ENCODE data around the gene UBA3.

The UBA3 gene

DNA sequence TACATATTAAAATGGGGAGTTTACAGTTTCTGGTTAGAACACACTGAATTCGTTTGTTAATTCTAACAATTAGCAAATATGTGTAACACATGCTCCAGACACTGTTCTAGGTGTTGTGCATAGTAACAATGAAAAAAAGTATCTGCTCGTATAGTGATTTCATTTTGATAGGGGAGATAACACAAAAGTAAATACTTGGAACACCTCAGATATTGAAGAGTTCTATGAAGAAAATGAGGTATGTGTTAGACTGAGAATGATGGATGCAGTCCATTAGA, 21.3 kb downstream of the UBA3 start:
- no peak for TF ChIP-seq EZH2 (IDR thresholded peaks at IDR 0.05; ENCODE audit: borderline replicate concordance, low read length)
- TF ChIP-seq, protein P1, sequence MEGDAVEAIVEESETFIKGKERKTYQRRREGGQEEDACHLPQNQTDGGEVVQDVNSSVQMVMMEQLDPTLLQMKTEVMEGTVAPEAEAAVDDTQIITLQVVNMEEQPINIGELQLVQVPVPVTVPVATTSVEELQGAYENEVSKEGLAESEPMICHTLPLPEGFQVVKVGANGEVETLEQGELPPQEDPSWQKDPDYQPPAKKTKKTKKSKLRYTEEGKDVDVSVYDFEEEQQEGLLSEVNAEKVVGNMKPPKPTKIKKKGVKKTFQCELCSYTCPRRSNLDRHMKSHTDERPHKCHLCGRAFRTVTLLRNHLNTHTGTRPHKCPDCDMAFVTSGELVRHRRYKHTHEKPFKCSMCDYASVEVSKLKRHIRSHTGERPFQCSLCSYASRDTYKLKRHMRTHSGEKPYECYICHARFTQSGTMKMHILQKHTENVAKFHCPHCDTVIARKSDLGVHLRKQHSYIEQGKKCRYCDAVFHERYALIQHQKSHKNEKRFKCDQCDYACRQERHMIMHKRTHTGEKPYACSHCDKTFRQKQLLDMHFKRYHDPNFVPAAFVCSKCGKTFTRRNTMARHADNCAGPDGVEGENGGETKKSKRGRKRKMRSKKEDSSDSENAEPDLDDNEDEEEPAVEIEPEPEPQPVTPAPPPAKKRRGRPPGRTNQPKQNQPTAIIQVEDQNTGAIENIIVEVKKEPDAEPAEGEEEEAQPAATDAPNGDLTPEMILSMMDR (IDR thresholded peaks at IDR 0.05; ENCODE audit: low read length) = no peak
- Histone ChIP-seq H3K9me3 (ENCODE audit: low read length) (no peaks in the 10 kb centered on the region), H3K4me1 (ENCODE audit: insufficient read depth, low read length, severe bottlenecking) (peaks cover 16% of the 10 kb centered on the region), H3K27ac (ENCODE audit: low read depth, low read length, poor library complexity, severe bottlenecking) (peak overlapping the region; percentile 74), H3F3A (ENCODE audit: insufficient read depth, low read length) (no peaks in the 10 kb centered on the region), H2AFZ (ENCODE audit: low read length) (no peak overlapping the region), H4K20me1 (ENCODE audit: insufficient read depth, low read length) (no peaks in the 10 kb centered on the region), H3K27me3 (ENCODE audit: insufficient read depth, low read length) (no peaks in the 10 kb centered on the region), H3K9me2 (ENCODE audit: low read depth, low read length) (no peaks in the 10 kb centered on the region; the same call in 1 of the 2 replicates), H3K9ac (ENCODE audit: low read length) (no peak overlapping the region; the same call in 1 of the 2 replicates), H3K4me2 (ENCODE audit: low read length) (peak overlapping the region; percentile 20; the same call in 1 of the 2 replicates), H3K79me2 (ENCODE audit: insufficient read depth, low read length) (no peaks in the 10 kb centered on the region), H3K36me3 (ENCODE audit: insufficient read depth, low read length) (peaks cover 96% of the 10 kb centered on the region), H3K4me3 (ENCODE audit: low read depth, low read length, poor library complexity, severe bottlenecking) (no peak overlapping the region)

DNA sequence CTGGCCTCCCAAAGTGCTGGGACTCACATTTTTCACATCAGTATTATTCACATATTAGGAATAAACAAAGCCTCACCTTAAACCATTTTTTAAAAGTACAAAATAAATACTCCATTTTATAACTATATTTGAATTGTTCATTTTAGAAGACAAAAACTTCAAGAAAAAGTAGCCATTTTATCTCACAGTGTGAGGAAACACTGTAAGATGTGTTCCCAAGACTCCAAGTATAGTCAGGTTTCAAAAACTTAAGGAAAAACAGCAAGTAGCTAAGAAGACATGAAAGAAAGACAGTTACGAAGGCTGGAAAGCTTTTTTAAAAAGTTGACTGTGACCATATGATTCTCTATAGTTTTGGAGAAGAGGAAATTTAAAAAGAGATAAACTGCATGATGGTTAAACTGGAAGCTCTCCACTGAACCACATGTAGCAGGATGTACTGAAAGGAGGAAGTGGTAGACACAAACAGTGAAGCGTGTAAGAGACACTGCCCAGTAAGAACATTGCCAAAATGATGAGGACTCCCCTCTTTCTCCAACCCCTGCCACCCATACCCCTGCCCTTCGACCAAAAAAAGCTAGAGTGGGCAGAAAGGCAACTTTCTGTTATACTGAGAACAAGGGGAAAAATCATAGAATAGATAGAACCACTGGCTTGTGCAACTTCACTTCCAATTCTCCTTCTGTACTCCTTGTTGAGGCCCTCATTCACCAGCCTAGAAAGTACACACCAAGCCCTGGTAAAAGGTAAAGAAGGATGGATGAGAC, 21.8 kb downstream of the UBA3 start:
- H3F3A ChIP-seq (ENCODE audit: insufficient read depth, low read length) = no peaks in the 10 kb centered on the region
- no peak overlapping the region for H3K4me3 ChIP-seq (ENCODE audit: low read depth, low read length, poor library complexity, severe bottlenecking)
- no peaks in the 10 kb centered on the region for H4K20me1 ChIP-seq (ENCODE audit: insufficient read depth, low read length)
- no peaks in the 10 kb centered on the region; the same call in 1 of the 2 replicates for H3K9me2 ChIP-seq (ENCODE audit: low read depth, low read length)
- H3K79me2 ChIP-seq (ENCODE audit: insufficient read depth, low read length) = no peaks in the 10 kb centered on the region
- H3K4me1 ChIP-seq (ENCODE audit: insufficient read depth, low read length, severe bottlenecking) = peaks cover 16% of the 10 kb centered on the region
- peak overlapping the region; percentile 20; the same call in 1 of the 2 replicates for H3K4me2 ChIP-seq (ENCODE audit: low read length)
- no peaks in the 10 kb centered on the region for H3K27me3 ChIP-seq (ENCODE audit: insufficient read depth, low read length)
- no peak overlapping the region for H2AFZ ChIP-seq (ENCODE audit: low read length)
- no peak overlapping the region; the same call in 1 of the 2 replicates for H3K9ac ChIP-seq (ENCODE audit: low read length)
- H3K36me3 ChIP-seq (ENCODE audit: insufficient read depth, low read length) = peaks cover 96% of the 10 kb centered on the region
- H3K27ac ChIP-seq (ENCODE audit: low read depth, low read length, poor library complexity, severe bottlenecking) = peak overlapping the region; percentile 74
- no peaks in the 10 kb centered on the region for H3K9me3 ChIP-seq (ENCODE audit: low read length)
- no peak for TF ChIP-seq EZH2 (IDR thresholded peaks at IDR 0.05; ENCODE audit: borderline replicate concordance, low read length)
- TF ChIP-seq, protein P1 (IDR thresholded peaks at IDR 0.05; ENCODE audit: low read length) = no peak

DNA sequence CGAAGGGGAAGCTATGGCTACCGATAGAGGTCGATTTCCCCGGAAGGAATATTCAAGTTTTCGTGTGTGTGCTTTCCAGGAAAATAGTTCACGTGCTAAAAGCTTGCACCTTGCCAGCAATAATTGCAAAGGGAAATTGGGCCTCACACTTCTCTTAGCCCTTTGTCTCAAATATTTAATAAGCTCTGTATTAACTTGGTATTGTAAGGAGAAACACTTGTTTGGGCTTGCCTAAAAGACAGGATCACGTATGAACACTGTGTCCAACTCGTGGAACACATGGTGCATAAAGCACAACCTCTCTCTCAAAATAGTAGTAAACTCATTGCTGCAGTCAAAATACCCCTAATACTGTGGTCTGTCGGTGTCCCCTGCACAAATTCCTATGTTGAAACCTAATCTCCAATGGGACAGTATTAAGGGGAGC, 27.7 kb downstream of the UBA3 start:
- Histone ChIP-seq H3K36me3 (ENCODE audit: insufficient read depth, low read length) (peaks cover 58% of the 10 kb centered on the region), H3K79me2 (ENCODE audit: insufficient read depth, low read length) (peaks cover 26% of the 10 kb centered on the region), H3K9me3 (ENCODE audit: low read length) (no peaks in the 10 kb centered on the region), H3K4me1 (ENCODE audit: insufficient read depth, low read length, severe bottlenecking) (peaks cover 20% of the 10 kb centered on the region), H2AFZ (ENCODE audit: low read length) (no peak overlapping the region), H3K27ac (ENCODE audit: low read depth, low read length, poor library complexity, severe bottlenecking) (peak overlapping the region; percentile 18), H3K4me2 (ENCODE audit: low read length) (peak overlapping the region; percentile 88), H3K27me3 (ENCODE audit: insufficient read depth, low read length) (no peaks in the 10 kb centered on the region), H4K20me1 (ENCODE audit: insufficient read depth, low read length) (no peaks in the 10 kb centered on the region), H3K9me2 (ENCODE audit: low read depth, low read length) (no peaks in the 10 kb centered on the region), H3K9ac (ENCODE audit: low read length) (peak overlapping the region; percentile 26; the same call in 1 of the 2 replicates), H3K4me3 (ENCODE audit: low read depth, low read length, poor library complexity, severe bottlenecking) (peak overlapping the region; percentile 88), H3F3A (ENCODE audit: insufficient read depth, low read length) (no peaks in the 10 kb centered on the region)
- TF ChIP-seq, protein P1 (IDR thresholded peaks at IDR 0.05; ENCODE audit: low read length) = no peak
- TF ChIP-seq EZH2 (IDR thresholded peaks at IDR 0.05; ENCODE audit: borderline replicate concordance, low read length) = no peak

Measured in OCI-LY1 (cell line).